Thyroid gland (tissue), 4 donors: Measurements from ENCODE around the gene FGD6.

ENCODE experiments used
- CTCF ChIP-seq, 6 experiments: fragments of 200-600 bp in 3 of 6; fragments of 450-650 bp in 3 of 6; sonication (generic) in 3 of 6; IDR thresholded peaks; one replicate each; pipeline ENCODE4 v1.5.1; 2016 to 2019; ENCODE audit warnings: antibody characterized with exemption in 6 of 6, mild to moderate bottlenecking in 2 of 6, inconsistent platforms in 1 of 6, moderate library complexity in 1 of 6
- POLR2A ChIP-seq, 2 donors: fragments of 450-650 bp; IDR thresholded peaks; one replicate each; pipeline ENCODE4 v1.6.1; 2017; ENCODE audit warnings: antibody characterized with exemption in 2 of 2, mild to moderate bottlenecking in 2 of 2, moderate library complexity in 1 of 2

GRCh38 chr12:95205685-95206084 lies 11.6 kb downstream of the FGD6 start:
- no peak for TF ChIP-seq CTCF (IDR thresholded peaks at IDR 0.05)
- peak in 1 of 2 donors; percentile 18 for TF ChIP-seq POLR2A (IDR thresholded peaks at IDR 0.05)
